Body of pancreas (tissue), 4 donors: ENCODE data around the gene CYB561.

Source experiments
- CTCF ChIP-seq, 7 experiments: fragments of 450-650 bp in 4 of 7; fragments of 200-600 bp in 3 of 7; sonication (generic) in 3 of 7; IDR thresholded peaks; one replicate each; pipeline ENCODE4 v1.5.1; 2016 to 2019; ENCODE audit warnings: antibody characterized with exemption in 7 of 7
- POLR2A ChIP-seq, 3 donors: fragments of 450-650 bp; IDR thresholded peaks; one replicate each; pipeline ENCODE4 v1.6.1; 2016; ENCODE audit warnings: antibody characterized with exemption in 3 of 3, mild to moderate bottlenecking in 2 of 3

DNA sequence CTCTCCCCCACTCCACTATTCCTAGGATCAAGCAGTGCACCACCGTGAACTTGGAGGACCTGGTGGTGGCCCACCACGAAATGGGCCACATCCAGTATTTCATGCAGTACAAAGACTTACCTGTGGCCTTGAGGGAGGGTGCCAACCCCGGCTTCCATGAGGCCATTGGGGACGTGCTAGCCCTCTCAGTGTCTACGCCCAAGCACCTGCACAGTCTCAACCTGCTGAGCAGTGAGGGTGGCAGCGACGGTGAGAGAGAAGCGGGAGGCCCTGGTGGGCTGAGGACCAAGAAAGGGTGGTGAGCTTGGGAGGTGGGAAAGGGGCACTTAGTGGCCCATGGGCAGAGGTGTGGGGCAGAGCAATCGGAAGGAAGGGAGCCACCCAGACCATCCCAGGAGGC, 47.3 kb upstream of the CYB561 start:
- TF ChIP-seq CTCF (IDR thresholded peaks at IDR 0.05) (no peak), POLR2A (IDR thresholded peaks at IDR 0.05) (no peak)
